Spleen (tissue), 7 donors: ENCODE measurements around the gene TMEM45B.
"Not testable (repeated sequence)": the region's sequence is repeated elsewhere in the genome, so short reads cannot be mapped to it uniquely, and the experiment has no call there.

Source experiments
- POLR2A ChIP-seq, 3 donors: fragments of 450-650 bp; IDR thresholded peaks; one replicate each; pipeline ENCODE4 v1.5.1; 2017; ENCODE audit warnings: antibody characterized with exemption in 3 of 3, mild to moderate bottlenecking in 1 of 3
- TF ChIP-seq, protein P1 (sequence below), 11 experiments: fragments of 200-600 bp in 7 of 11; fragments of 450-650 bp in 4 of 11; sonication (generic) in 4 of 11; IDR thresholded peaks in 8 of 11; conservative IDR thresholded peaks in 3 of 11; 1 replicate in 7 of 11; 2 replicates in 4 of 11; pipeline versions ENCODE4 v1.4.0 to v1.8.0; 2016 to 2021; ENCODE audit warnings: antibody characterized with exemption in 11 of 11, inconsistent platforms in 4 of 11, mild to moderate bottlenecking in 1 of 11
- donor health status: DM: no; HTN: no; CAD: no; lungs with moderate emphysema.
- donor health status: DM: no; HTN: no; CAD: no.
- donor health status: DM: no; HTN: no; CAD: no.

DNA sequence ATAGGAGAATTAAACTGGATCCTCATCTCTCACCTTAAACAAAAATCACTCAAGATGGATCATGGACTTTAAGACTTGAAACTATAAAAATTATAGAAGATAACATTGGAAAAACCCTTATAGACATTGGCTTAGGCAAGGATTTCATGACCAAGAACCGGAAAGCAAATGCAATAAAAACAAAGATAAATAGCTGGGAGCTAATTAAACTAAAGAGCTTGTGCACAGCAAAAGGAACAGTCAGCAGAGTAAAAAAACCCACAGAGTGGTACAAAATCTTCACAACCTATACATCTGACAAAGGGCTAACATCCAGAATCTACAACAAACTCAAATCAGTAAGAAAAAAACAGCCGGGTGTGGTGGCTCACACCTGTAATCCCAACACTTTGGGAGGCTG, 7.4 kb upstream of the TMEM45B start:
- TF ChIP-seq, protein P1, sequence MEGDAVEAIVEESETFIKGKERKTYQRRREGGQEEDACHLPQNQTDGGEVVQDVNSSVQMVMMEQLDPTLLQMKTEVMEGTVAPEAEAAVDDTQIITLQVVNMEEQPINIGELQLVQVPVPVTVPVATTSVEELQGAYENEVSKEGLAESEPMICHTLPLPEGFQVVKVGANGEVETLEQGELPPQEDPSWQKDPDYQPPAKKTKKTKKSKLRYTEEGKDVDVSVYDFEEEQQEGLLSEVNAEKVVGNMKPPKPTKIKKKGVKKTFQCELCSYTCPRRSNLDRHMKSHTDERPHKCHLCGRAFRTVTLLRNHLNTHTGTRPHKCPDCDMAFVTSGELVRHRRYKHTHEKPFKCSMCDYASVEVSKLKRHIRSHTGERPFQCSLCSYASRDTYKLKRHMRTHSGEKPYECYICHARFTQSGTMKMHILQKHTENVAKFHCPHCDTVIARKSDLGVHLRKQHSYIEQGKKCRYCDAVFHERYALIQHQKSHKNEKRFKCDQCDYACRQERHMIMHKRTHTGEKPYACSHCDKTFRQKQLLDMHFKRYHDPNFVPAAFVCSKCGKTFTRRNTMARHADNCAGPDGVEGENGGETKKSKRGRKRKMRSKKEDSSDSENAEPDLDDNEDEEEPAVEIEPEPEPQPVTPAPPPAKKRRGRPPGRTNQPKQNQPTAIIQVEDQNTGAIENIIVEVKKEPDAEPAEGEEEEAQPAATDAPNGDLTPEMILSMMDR (IDR thresholded peaks at IDR 0.05 in 8 of 11, conservative IDR thresholded peaks at IDR 0.05 in 3 of 11): not testable (repeated sequence)
- TF ChIP-seq POLR2A (IDR thresholded peaks at IDR 0.05): not testable (repeated sequence)
